Inflammatory macrophage (primary cell): ENCODE measurements around the gene KIF3A.

Experiments
- DNase-seq, 2 donors: peaks; one replicate each; pipeline ENCODE4 v3.0.0-alpha.2; 2020 to 2022

KIF3A gene

GRCh38 chr5:132661231-132662003 lies 75.9 kb downstream of the KIF3A start:
- DNase-seq = peak; percentile 29 to 52

- no peak for DNase-seq
These were observed 77.5 kb downstream of the KIF3A start for GRCh38 chr5:132659598-132660493.

- DNase-seq = no peak
These were observed 78.7 kb downstream of the KIF3A start for GRCh38 chr5:132658381-132659302.

GRCh38 chr5:132657676-132658380 lies 79.5 kb downstream of the KIF3A start, which contains the start of gene IL13:
IL13 (plus strand) TSS chr5:132658173; CDS start chr5:132658187, 14 bp downstream.
- DNase-seq = no peak

GRCh38 chr5:132656774-132657355 lies 80.5 kb downstream of the KIF3A start:
- no peak for DNase-seq

- no peak for DNase-seq
These were observed 81.2 kb downstream of the KIF3A start for GRCh38 chr5:132655821-132656773.

- DNase-seq = no peak
These were observed 83.6 kb downstream of the KIF3A start for GRCh38 chr5:132653716-132654115.

GRCh38 chr5:132651838-132652469 lies 85.4 kb downstream of the KIF3A start:
- DNase-seq = no peak

- no peak for DNase-seq
These were observed 89.0 kb downstream of the KIF3A start for GRCh38 chr5:132648355-132648754.

GRCh38 chr5:132647473-132647872 lies 89.9 kb downstream of the KIF3A start:
- no peak for DNase-seq

- no peak for DNase-seq
These were observed 90.6 kb downstream of the KIF3A start for GRCh38 chr5:132646583-132647266.

GRCh38 chr5:132644177-132644576 lies 93.2 kb downstream of the KIF3A start:
- DNase-seq = no peak
